ENCODE data around the gene LRRC56.

Gene LRRC56

GRCh38 chr11:551131-551530 is 13.8 kb downstream of the LRRC56 start (continued):
- TF ChIP-seq ZNF157 (tag by site-specific recombination; IDR thresholded peaks at IDR 0.05) (no peak), BCL11A (tag by site-specific recombination; IDR thresholded peaks at IDR 0.05; ENCODE audit: low read depth) (no peak), ZNF292 (tag by site-specific recombination; IDR thresholded peaks at IDR 0.05; ENCODE audit: borderline replicate concordance, low read depth) (no peak), ZFP69B (tag by site-specific recombination; IDR thresholded peaks at IDR 0.05) (no peak)
- TF ChIP-seq, protein P1, sequence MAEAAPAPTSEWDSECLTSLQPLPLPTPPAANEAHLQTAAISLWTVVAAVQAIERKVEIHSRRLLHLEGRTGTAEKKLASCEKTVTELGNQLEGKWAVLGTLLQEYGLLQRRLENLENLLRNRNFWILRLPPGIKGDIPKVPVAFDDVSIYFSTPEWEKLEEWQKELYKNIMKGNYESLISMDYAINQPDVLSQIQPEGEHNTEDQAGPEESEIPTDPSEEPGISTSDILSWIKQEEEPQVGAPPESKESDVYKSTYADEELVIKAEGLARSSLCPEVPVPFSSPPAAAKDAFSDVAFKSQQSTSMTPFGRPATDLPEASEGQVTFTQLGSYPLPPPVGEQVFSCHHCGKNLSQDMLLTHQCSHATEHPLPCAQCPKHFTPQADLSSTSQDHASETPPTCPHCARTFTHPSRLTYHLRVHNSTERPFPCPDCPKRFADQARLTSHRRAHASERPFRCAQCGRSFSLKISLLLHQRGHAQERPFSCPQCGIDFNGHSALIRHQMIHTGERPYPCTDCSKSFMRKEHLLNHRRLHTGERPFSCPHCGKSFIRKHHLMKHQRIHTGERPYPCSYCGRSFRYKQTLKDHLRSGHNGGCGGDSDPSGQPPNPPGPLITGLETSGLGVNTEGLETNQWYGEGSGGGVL (tag by site-specific recombination; IDR thresholded peaks at IDR 0.05) = no peak

DNA sequence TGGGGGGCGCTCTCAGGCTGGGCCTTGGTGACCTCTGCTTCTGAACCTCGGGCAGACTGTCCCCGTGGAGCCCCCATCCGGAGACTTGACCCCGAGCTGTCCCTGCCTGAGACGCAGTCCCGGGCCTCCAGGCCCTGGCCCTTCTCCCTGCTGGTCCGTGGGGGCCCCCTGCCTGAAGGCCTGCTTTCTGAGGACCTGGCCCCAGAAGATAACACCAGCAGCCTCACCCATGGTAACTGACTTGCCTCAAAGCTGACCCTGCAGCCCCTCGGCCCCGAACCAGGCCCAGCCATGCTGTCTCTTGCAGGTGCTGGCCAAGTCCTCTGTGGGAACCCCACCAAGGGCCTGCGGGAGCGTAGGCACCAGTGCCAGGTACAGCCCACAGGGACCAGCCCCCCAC is 14.3 kb downstream of the LRRC56 start:
- no peak for TF ChIP-seq OSR2 (tag by site-specific recombination; IDR thresholded peaks at IDR 0.05)
- TF ChIP-seq ZNF658 (tag by site-specific recombination; IDR thresholded peaks at IDR 0.05) = no peak
- TF ChIP-seq GLIS2 (tag by site-specific recombination; IDR thresholded peaks at IDR 0.05) = 0 out of 2 replicates have a peak, but pooled peaks have one; percentile 29
- no peak for TF ChIP-seq ZNF585B (tag by site-specific recombination; IDR thresholded peaks at IDR 0.05)
- CTCF ChIA-PET = no interaction called here
- POLR2A ChIA-PET = interaction anchor here (0.6 to 1.0 kb wide), 2 partner anchors 9 to 10 kb away, joined by 3 to 5 read pairs; no protein-coding TSS in a partner anchor
- H3K4me3 ChIP-seq (ENCODE audit: low read depth, low read length) = no peak overlapping the region
- no peak overlapping the region for H3K27ac ChIP-seq (ENCODE audit: extremely low read depth, low read depth, low read length)
- H3K9me3 ChIP-seq (ENCODE audit: control insufficient read depth, insufficient read depth, low read depth, low read length) = no peaks in the 10 kb centered on the region
- H3K36me3 ChIP-seq (ENCODE audit: control insufficient read depth in 2 of 2, insufficient read depth in 1 of 2, low read length in 2 of 2) = no peaks in the 10 kb centered on the region
- H3K4me1 ChIP-seq (ENCODE audit: control insufficient read depth, insufficient read depth, low read length) = no peaks in the 10 kb centered on the region

GRCh38 chr11:553083-553987 is 16.0 kb downstream of the LRRC56 start:
- H3K36me3 ChIP-seq (ENCODE audit: control insufficient read depth in 2 of 2, insufficient read depth in 1 of 2, low read length in 2 of 2) = no peaks in the 10 kb centered on the region
- no peak overlapping the region for H3K4me3 ChIP-seq (ENCODE audit: low read depth, low read length)
- POLR2A ChIA-PET = interaction anchor here (0.5 to 0.8 kb wide), 3 partner anchors 10 to 60 kb away, joined by 3 to 5 read pairs (median 3); no protein-coding TSS in a partner anchor
- no peaks in the 10 kb centered on the region for H3K9me3 ChIP-seq (ENCODE audit: control insufficient read depth, insufficient read depth, low read depth, low read length)
- CTCF ChIA-PET = interaction anchor here (0.5 to 2.8 kb wide), 6 partner anchors 9 to 313 kb away, joined by 3 to 11 read pairs (median 4); no protein-coding TSS in a partner anchor
- no peaks in the 10 kb centered on the region for H3K4me1 ChIP-seq (ENCODE audit: control insufficient read depth, insufficient read depth, low read length)
- H3K27ac ChIP-seq (ENCODE audit: extremely low read depth, low read depth, low read length) = no peak overlapping the region
- no peak for TF ChIP-seq ZBTB11 (tag by site-specific recombination; conservative IDR thresholded peaks at IDR 0.05; ENCODE audit: low read depth)
- TF ChIP-seq ZNF776 (tag by site-specific recombination; IDR thresholded peaks at IDR 0.05; ENCODE audit: borderline replicate concordance) = no peak
- TF ChIP-seq ZNF175 (tag by site-specific recombination; IDR thresholded peaks at IDR 0.05) = no peak
- TF ChIP-seq, protein P1 (tag by site-specific recombination; IDR thresholded peaks at IDR 0.05) = no peak
- TF ChIP-seq ZNF692 (tag by site-specific recombination; IDR thresholded peaks at IDR 0.05) = 0 out of 2 replicates have a peak, but pooled peaks have one; percentile 50
- no peak for TF ChIP-seq KLF16 (tag by site-specific recombination; IDR thresholded peaks at IDR 0.05)
- TF ChIP-seq ZNF791 (tag by site-specific recombination; IDR thresholded peaks at IDR 0.05) = no peak
- 0 out of 2 replicates have a peak, but pooled peaks have one; percentile 39 for TF ChIP-seq ZBTB6 (tag by site-specific recombination; IDR thresholded peaks at IDR 0.05)
- TF ChIP-seq ZNF132 (tag by site-specific recombination; IDR thresholded peaks at IDR 0.05; ENCODE audit: borderline replicate concordance) = no peak
- TF ChIP-seq ZNF157 (tag by site-specific recombination; IDR thresholded peaks at IDR 0.05) = no peak
- no peak for TF ChIP-seq ZNF645 (tag by site-specific recombination; IDR thresholded peaks at IDR 0.05)
- no peak for TF ChIP-seq ZNF48 (tag by site-specific recombination; IDR thresholded peaks at IDR 0.05)

Data from HEK293 (cell line).